Panc1 (cell line): ENCODE data around the gene SCAF4. TPM values are rescaled to one million over a fixed set of nuclear protein-coding genes. Genes with fewer than 3 reads are reported as not detected.

ENCODE experiments used
- ATAC-seq: fragments of 200-7000 bp; cut with Tn5 transposase; 2 replicates; pipeline ENCODE4 v1.9.1; 2020; ENCODE audit warnings: mild to moderate bottlenecking, moderate library complexity
- BruUV-seq: library from RNA; stranded (reverse); fragments of 400-500 nt; replicated peaks from 2 replicates; lab custom pipeline; 2021; lab: Mats Ljungman, UMichigan
- CTCF ChIA-PET: fragments of 300-600 bp; sonication (Branson Sonifier 250); formaldehyde crosslinking; loops from one replicate; lab custom pipeline; 2022; ENCODE audit warnings: antibody characterized with exemption; lab: Charles Lee
- POLR2A ChIA-PET: fragments of 300-600 bp; sonication (Branson Sonifier 250); formaldehyde crosslinking; loops from one replicate; lab custom pipeline; 2022; ENCODE audit warnings: antibody characterized with exemption; lab: Charles Lee
- DNase-seq: peaks from one replicate; pipeline ENCODE4 v3.0.0-alpha.2; 2010; ENCODE audit warnings: low read depth, low spot score
- H3K27ac ChIP-seq: 2 replicates; pipeline ENCODE4 v1.5.1; 2011; ENCODE audit warnings: mild to moderate bottlenecking, low read length, inconsistent platforms
- H3K27me3 ChIP-seq: fragments of 200-500 bp; sonication (Bioruptor generic); 2 replicates; pipeline ENCODE4 v1.6.0; 2014; ENCODE audit warnings: low read length, inconsistent platforms; ENCODE audit not compliant: control insufficient read depth, insufficient read depth
- H3K36me3 ChIP-seq: fragments of 200-500 bp; sonication (Bioruptor generic); 2 replicates; pipeline ENCODE4 v1.5.1; 2014; ENCODE audit warnings: inconsistent platforms, mild to moderate bottlenecking, low read length, moderate library complexity; ENCODE audit not compliant: control insufficient read depth, insufficient read depth
- H3K4me1 ChIP-seq: 2 replicates; pipeline ENCODE4 v1.5.1; 2011; ENCODE audit warnings: inconsistent platforms, mild to moderate bottlenecking, low read length, moderate library complexity; ENCODE audit not compliant: control insufficient read depth, insufficient read depth
- H3K4me3 ChIP-seq, 2 experiments: 2 replicates each; pipeline ENCODE4 v1.5.1; 2011 to 2012; ENCODE audit warnings: low read depth in 2 of 2, low read length in 2 of 2, mild to moderate bottlenecking in 2 of 2, inconsistent platforms in 1 of 2, moderate library complexity in 1 of 2
- H3K9me3 ChIP-seq: fragments of 200-500 bp; sonication (Bioruptor generic); 2 replicates; pipeline ENCODE4 v1.5.1; 2014; ENCODE audit warnings: low read depth, mild to moderate bottlenecking, inconsistent platforms, low read length, moderate library complexity; ENCODE audit not compliant: control insufficient read depth, insufficient read depth
- POLR2AphosphoS5 ChIP-seq: IDR thresholded peaks from 2 replicates; pipeline ENCODE4 v1.6.1; 2012; ENCODE audit warnings: mild to moderate bottlenecking, low read depth, low read length, moderate library complexity
- REST ChIP-seq, 2 experiments: IDR thresholded peaks; 2 replicates each; pipeline ENCODE4 v1.6.1; 2011 to 2012; ENCODE audit warnings: low read depth in 2 of 2, control low read depth in 1 of 2, low read length in 1 of 2, mild to moderate bottlenecking in 1 of 2, moderate library complexity in 1 of 2; ENCODE audit not compliant: insufficient read depth in 1 of 2
- SIN3A ChIP-seq: IDR thresholded peaks from 2 replicates; pipeline ENCODE4 v1.6.1; 2012; ENCODE audit warnings: low read depth, mild to moderate bottlenecking, low read length, moderate library complexity, borderline replicate concordance; ENCODE audit not compliant: insufficient read depth
- TCF7L2 ChIP-seq: IDR thresholded peaks from 2 replicates; pipeline ENCODE4 v1.6.1; 2011; ENCODE audit warnings: mild to moderate bottlenecking, low read depth, low read length, inconsistent platforms
- in situ Hi-C: cut with HindIII; loops from 2 replicates; pipeline ENCODE4 v1.10.0; 2016; ENCODE audit warnings: low sequenced_read_pairs, low pct_unique_long_range_greater_than_20kb
- intact Hi-C: fragments of 100-400 bp; cut with micrococcal nuclease; formaldehyde crosslinking; loops from one replicate; pipeline ENCODE4 v1.10.0; 2022; ENCODE audit not compliant: unreplicated experiment
- total RNA-seq: library from RNA; stranded (reverse); gene quantifications from one replicate; pipeline ENCODE4 v1.2.1, GENCODE V29; 2021; ENCODE audit not compliant: unreplicated experiment
- TF ChIP-seq, protein P1 (sequence below): fragments of 450-650 bp; IDR thresholded peaks from 2 replicates; pipeline ENCODE4 v1.5.1; 2017; ENCODE audit warnings: mild to moderate bottlenecking

SCAF4 gene
- total RNA-seq, 1 experiment from 2014 or later, result 28.4 TPM

DNA sequence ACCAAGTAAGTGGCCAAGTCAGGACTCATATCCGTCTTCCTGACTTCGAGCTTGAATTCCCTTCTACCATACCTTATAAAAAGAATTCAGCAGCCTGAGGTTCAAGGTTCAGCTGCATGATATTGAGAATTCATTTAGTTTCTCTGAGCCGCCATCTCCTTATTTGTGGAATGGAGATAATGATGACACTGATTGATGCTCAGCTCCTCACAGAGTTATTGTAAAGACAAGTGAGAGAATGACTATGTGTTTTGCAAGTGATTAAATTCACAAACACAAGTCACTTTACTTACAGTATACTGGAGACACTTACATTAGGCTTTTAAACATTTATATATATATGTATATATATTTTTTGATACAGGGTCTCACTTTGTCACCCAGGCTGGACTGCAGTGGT, 39.8 kb upstream of the SCAF4 start:
- Histone ChIP-seq H3K27me3 (no peaks in the 10 kb centered on the region), H3K4me3 (no peak overlapping the region), H3K36me3 (no peaks in the 10 kb centered on the region), H3K4me1 (no peaks in the 10 kb centered on the region), H3K27ac (no peak overlapping the region), H3K9me3 (no peaks in the 10 kb centered on the region)
- intact Hi-C loops (no loop called here), in situ Hi-C loops (no loop called here)
- TF ChIP-seq TCF7L2, result no peak
- no peak for TF ChIP-seq REST (IDR thresholded peaks at IDR 0.05; ENCODE audit: insufficient read depth in 1 of 2, low read depth in 2 of 2, low read length in 1 of 2)
- no peak for TF ChIP-seq SIN3A
- TF ChIP-seq, protein P1, sequence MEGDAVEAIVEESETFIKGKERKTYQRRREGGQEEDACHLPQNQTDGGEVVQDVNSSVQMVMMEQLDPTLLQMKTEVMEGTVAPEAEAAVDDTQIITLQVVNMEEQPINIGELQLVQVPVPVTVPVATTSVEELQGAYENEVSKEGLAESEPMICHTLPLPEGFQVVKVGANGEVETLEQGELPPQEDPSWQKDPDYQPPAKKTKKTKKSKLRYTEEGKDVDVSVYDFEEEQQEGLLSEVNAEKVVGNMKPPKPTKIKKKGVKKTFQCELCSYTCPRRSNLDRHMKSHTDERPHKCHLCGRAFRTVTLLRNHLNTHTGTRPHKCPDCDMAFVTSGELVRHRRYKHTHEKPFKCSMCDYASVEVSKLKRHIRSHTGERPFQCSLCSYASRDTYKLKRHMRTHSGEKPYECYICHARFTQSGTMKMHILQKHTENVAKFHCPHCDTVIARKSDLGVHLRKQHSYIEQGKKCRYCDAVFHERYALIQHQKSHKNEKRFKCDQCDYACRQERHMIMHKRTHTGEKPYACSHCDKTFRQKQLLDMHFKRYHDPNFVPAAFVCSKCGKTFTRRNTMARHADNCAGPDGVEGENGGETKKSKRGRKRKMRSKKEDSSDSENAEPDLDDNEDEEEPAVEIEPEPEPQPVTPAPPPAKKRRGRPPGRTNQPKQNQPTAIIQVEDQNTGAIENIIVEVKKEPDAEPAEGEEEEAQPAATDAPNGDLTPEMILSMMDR, result no peak
- TF ChIP-seq POLR2AphosphoS5, result no peak
- CTCF ChIA-PET, result no interaction called here
- ATAC-seq (no peak), DNase-seq (no peak)
- no TSS peak for BruUV-seq
- POLR2A ChIA-PET, result no interaction called here

DNA sequence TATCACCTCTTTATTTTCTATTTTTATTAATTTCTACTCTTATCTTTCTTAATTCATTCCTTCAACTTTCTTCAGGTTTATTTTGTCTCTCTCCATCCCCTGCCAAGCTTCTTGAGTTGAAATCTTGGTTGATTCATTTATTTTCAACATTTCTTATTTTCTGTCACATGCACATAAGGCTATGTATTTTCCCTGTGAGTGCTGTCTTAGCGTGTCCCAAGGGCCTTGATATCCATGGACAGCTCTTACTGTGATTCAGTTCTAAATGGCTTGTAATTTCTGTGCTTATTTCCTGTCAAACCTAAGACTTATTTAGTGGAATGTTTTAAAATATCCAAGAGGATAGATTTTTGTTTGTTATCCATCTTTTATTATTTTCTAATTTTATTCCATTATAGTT, 36.8 kb upstream of the SCAF4 start:
- no peak for ATAC-seq
- no peak for DNase-seq
- no peaks in the 10 kb centered on the region for H3K4me1 ChIP-seq
- BruUV-seq, result no TSS peak
- ChIA-PET CTCF (no interaction called here), POLR2A (no interaction called here)
- TF ChIP-seq SIN3A (no peak), POLR2AphosphoS5 (no peak), REST (IDR thresholded peaks at IDR 0.05; ENCODE audit: insufficient read depth in 1 of 2, low read depth in 2 of 2, low read length in 1 of 2) (no peak)
- TF ChIP-seq, protein P1, result no peak
- no peaks in the 10 kb centered on the region for H3K9me3 ChIP-seq
- no peaks in the 10 kb centered on the region for H3K27me3 ChIP-seq
- no peak overlapping the region for H3K4me3 ChIP-seq
- intact Hi-C loops, result no loop called here
- H3K36me3 ChIP-seq, result no peaks in the 10 kb centered on the region
- in situ Hi-C loops, result no loop called here
- no peak overlapping the region for H3K27ac ChIP-seq
